KBM-7 (cell line): ENCODE results near the gene TEX22.

Source experiments
- DNase-seq: peaks from one replicate; pipeline ENCODE4 v3.0.0-alpha.2; 2015
- in situ Hi-C: fragments of 300-500 bp; cut with MboI; formaldehyde crosslinking; loops from 2 replicates; pipeline ENCODE4 v1.14.3; 2020; ENCODE audit warnings: low sequenced_read_pairs, low pct_unique_long_range_greater_than_20kb, mixed read lengths

TEX22 gene

DNA sequence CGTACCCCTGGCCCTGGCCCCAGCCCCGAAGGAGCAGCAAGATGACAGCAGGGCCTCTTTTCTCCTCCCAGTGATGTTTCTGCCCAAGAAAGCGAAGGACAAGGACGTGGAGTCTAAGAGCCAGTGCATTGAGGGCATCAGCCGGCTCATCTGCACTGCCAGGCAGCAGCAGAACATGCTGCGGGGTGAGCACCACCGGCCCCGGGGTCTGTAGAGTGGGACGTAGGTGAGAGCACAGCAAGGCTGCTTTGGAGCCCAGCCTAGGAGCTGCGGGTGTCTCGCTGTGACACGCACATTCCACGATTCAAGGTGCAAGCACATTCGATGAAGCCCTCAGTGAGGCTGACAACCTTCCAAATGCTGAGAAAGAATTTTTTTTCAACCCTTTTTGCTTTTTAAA lies 5.2 kb upstream of the TEX22 start:
- in situ Hi-C loops = no loop called here
- DNase-seq = no peak

GRCh38 chr14:105394714-105395537 lies 3.4 kb upstream of the TEX22 start:
- in situ Hi-C loops = no loop called here
- no peak for DNase-seq

GRCh38 chr14:105395538-105395854 lies 2.8 kb upstream of the TEX22 start:
- in situ Hi-C loops = no loop called here
- DNase-seq = no peak

- no peak for DNase-seq
- in situ Hi-C loops = no loop called here
These were observed 897 bp upstream of the TEX22 start for GRCh38 chr14:105397350-105397931.

GRCh38 chr14:105398726-105399465 lies 558 bp downstream of the TEX22 start:
- DNase-seq = peak; percentile 52
- in situ Hi-C loops = no loop called here

DNA sequence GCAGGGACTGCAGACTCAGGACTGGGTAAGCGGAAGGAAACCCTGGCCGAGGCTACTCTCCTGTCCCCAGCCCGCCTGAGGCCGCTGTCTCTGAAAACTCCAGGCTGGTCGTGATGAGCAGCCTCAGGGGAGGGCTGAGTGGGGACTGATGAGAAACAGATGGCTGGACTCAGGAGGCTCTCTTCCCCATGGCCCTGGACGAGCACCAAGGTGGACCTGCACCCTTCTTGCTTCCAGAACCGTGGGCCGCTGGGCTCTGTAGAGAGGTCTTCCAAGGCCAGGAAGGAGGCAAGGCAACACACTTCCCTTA lies 1.1 kb downstream of the TEX22 start:
- DNase-seq = no peak
- in situ Hi-C loops = no loop called here

DNA sequence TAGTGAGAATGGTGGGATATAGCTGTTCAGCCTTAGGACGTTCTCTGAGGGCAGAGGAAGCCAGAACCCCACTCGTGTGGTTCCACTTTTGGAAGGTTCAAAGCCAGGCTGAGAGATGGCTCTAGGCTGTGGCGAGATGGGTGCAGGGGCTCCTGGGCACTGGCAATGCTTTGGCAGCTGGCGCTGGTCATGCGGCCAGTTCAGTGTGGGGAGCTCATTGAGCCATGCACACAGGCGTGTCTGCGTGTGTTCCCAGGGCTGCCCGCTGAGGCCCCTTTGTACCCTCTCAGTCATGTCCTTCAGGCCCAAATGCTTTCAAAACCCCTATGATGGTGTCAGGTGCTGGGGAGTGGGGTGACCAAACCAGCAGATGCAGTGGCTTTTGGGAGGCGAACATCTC lies 1.7 kb downstream of the TEX22 start:
- in situ Hi-C loops = no loop called here
- no peak for DNase-seq

DNA sequence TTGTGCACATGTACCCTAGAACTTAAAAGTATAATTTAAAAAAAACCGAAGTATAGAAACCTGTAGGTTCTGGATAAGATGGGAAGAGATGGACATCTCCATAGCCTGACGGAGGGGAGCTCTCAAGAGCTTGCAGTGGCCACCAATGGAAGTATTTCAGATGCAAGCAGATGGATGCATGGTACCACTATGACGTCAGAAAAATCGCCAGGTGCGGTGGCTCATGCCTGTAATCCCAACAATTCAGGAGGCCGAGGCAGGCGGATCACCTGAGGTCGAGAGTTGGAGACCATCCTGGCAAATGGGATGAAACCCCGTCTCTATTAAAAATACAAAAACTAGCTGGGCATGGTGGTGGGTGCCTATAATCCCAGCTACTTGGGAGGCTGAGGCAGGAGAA lies 3.4 kb downstream of the TEX22 start:
- in situ Hi-C loops = no loop called here
- DNase-seq = no peak

GRCh38 chr14:105408592-105408991 lies 10.3 kb downstream of the TEX22 start:
- DNase-seq = no peak
- in situ Hi-C loops = no loop called here

GRCh38 chr14:105409364-105409763 lies 11.0 kb downstream of the TEX22 start:
- in situ Hi-C loops = no loop called here
- DNase-seq = no peak

GRCh38 chr14:105410642-105411016 lies 12.3 kb downstream of the TEX22 start:
- in situ Hi-C loops = no loop called here
- no peak for DNase-seq

DNA sequence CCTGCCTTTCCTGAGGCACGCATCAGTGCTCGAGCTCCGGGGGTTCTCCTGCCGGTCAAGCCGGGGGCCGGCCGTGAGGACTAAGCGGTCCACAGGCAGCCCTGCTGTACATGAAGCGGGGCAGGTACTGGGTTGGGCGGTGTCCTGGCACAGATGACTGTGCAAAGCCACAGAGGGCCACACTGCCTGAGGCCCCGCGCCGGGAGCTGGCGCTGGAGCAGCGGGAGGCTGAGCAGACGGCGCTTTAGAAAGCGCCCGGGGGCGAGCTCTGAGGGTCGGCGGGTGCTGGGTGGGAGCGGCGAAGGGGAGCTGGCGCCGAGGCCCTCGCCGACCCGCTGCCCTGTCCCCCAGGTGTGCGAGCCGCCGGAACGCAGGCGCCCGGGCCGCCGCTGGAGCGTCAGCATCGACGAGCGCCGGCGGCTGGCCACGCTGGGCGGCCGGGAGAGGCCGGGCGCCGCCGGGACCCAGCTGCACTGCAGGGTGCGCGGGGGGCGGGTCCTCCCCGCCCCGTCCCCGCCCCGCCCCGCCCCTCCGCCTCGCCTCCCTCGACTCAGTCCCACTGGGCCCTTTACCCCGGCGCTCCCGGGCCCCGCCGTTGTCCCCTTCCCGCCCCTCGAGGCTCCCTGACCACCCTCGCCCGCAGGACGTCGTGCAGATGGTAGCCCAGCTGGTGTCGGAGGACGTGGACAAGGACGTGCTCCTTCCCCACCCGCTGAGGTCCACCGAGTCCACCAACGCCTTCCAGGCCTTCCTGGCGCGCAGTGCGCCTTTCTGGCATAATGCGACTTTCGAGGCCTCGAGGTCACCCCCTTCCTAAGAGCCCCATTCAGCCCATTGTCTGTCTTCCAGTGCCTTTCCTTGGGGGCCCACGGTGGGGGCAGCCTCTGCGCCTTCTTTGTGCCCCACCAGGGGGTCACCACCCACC lies 12.9 kb downstream of the TEX22 start:
- DNase-seq = no peak
- in situ Hi-C loops = no loop called here

DNA sequence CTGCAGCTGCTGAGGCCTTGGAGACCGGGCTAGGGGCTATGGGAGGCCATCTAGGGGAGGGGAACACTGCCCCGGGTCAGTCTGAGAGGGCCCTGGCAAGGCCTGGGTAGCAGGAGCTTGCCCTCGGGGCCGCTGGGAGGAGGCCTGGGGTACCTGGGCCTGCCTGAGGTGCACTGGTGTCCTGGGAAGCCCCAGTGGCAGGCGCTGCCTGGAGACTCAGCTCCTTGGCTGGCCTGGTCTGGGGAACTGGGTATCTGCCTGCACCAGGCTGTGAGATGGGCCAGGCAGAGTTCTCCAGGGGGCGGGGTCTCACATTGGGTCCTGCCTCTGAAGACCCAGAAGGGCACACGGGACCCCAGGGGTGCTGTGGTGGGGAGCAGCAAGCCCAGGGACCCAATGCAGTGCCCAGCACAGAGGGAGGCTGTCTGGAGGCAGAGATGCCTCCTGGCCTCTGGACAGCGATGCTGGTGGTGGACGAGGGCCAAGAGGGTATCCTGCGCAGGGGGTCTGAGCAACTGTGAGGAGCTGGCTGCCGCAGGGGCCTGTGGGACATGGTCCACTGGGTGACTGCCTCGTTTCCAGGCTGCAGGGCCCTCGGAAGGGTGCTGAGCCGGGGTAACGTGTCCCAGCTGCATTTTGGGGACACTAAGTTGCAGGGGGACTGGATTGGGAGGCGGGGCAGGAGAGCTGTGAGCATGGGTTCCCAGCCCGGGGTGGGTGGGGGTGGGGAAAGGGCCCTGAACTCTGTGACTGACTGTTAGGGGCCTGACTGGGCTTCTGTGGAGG lies 13.8 kb downstream of the TEX22 start:
- no peak for DNase-seq

GRCh38 chr14:105412771-105413543 lies 14.6 kb downstream of the TEX22 start:
- no peak for DNase-seq
- in situ Hi-C loops = no loop called here

More for the DNA sequence above, 13.8 kb downstream of the TEX22 start:
- in situ Hi-C loops = no loop called here

GRCh38 chr14:105413544-105413886 lies 15.2 kb downstream of the TEX22 start:
- DNase-seq = no peak
- in situ Hi-C loops = no loop called here

DNA sequence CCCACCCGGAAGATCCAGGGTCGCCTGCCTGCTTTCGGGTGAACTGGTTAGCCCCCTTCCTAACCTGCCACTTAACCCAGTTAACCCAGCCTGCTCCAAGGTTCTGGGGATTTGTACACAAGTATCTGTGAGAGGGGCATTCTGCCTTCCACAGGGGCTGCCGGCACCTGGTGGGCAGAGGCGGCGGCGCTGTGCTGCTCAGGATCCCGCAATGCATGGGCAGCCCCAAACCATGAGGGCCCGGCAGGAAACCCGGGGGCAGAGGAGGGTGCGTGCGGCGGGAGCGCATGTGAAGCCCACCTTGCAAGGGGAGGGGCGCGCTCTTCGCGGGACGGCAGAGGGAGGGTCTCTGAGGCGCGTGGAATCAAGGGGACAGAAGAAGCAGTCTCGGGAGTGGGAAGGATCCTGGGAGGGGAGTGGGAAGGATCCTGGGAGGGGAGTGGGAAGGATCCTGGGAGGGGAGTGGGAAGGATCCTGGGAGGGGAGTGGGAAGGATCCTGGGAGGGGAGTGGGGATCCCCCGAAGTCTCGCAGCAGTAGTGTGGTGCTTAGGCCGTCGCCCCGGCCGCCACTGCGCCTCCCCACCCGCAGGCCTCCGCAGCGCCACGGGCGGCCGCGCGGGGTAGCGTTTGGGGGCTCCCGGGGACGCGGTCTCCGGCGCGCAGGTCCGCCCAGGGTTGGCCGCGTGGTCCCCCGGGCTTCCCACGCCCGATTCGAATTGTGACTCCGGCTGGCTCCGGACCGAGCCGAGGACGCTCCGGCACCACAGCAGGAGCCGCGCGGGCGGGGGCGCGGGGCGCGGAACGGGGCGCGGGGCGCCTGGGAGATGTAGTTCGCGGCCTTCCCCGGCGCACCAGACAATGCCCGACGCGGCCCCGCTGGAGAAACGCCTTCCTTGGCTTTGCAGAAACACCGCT lies 16.4 kb downstream of the TEX22 start:
- DNase-seq = peak; percentile 69
- in situ Hi-C loops = no loop called here
